Upper lobe of right lung (tissue), 1 donor: Measurements from ENCODE around the gene SFSWAP. TPM values are rescaled to one million over a fixed set of nuclear protein-coding genes. Genes with fewer than 3 reads are reported as not detected.

Source experiments
- ATAC-seq: fragments of 200-7000 bp; cut with Tn5 transposase; one replicate; pipeline ENCODE4 v1.9.1; 2020; ENCODE audit warnings: mild to moderate bottlenecking, moderate library complexity
- DNase-seq: peaks from one replicate; pipeline ENCODE4 v3.0.0-alpha.2; 2020
- H3K27ac ChIP-seq: fragments of 200-600 bp; one replicate; pipeline ENCODE4 v1.8.0; 2022
- H3K27me3 ChIP-seq: fragments of 200-600 bp; one replicate; pipeline ENCODE4 v1.8.0; 2022; ENCODE audit warnings: mild to moderate bottlenecking
- H3K36me3 ChIP-seq: fragments of 200-600 bp; one replicate; pipeline ENCODE4 v1.8.0; 2022
- H3K4me1 ChIP-seq: fragments of 200-600 bp; one replicate; pipeline ENCODE4 v1.8.0; 2022
- H3K4me3 ChIP-seq: fragments of 200-600 bp; one replicate; pipeline ENCODE4 v1.8.0; 2022; ENCODE audit warnings: mild to moderate bottlenecking
- H3K9me3 ChIP-seq: fragments of 200-600 bp; one replicate; pipeline ENCODE4 v1.8.0; 2022
- intact Hi-C: fragments of 100-400 bp; cut with DNase I; formaldehyde crosslinking; loops from one replicate; pipeline ENCODE4 v1.11.0; 2022
- total RNA-seq: library from RNA; stranded (reverse); fragmentation: NEBNext Ultra II Directional; extraction: Animal tissue kit (Norgen Biotek cat#: 25700); gene quantifications from one replicate; pipeline ENCODE4 v1.2.1, GENCODE V29; 2021
- TF ChIP-seq, protein P1 (sequence below): fragments of 200-600 bp; IDR thresholded peaks from one replicate; pipeline ENCODE4 v1.8.0; 2022; ENCODE audit warnings: antibody characterized with exemption
- donor health status: DM: no; HTN: yes; CAD: no; lungs with severe emphysema.

The SFSWAP gene
- total RNA-seq, 1 donor from 2014 or later = 51.2 TPM

DNA sequence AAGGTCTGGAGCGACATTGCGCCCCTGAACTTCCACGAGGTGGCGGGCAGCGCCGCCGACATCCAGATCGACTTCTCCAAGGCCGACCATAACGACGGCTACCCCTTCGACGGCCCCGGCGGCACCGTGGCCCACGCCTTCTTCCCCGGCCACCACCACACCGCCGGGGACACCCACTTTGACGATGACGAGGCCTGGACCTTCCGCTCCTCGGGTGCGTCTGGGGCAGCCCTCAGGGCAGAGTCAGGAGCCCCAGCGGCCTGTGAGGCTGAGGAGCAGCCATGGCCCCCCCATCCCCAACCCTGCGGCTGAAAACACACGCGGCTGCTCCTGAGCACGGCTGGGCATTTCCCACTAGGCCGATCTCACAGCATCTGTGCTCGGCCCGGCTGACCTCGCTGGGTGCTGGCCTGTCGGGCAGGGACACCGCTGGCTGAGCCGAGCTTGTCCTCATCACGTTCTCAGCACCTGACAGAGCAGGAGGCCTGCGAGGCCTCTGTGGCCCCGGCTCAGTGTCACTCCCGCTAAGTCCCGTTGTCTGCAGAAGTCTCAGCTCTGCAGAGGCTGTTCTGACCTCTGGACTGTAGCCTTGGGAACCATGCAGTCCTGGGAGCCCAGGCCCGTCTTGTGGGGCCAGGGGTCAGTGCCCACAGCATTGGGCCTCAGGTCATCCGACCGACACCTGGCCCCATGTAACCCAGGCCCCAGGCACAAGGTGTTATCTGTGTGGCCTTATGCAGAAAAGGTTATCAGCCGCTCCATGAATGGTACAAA is 129.9 kb downstream of the SFSWAP start:
- Histone ChIP-seq H3K27me3 (peaks cover 10% of the 10 kb centered on the region), H3K4me1 (no peaks in the 10 kb centered on the region), H3K9me3 (no peaks in the 10 kb centered on the region), H3K4me3 (no peak overlapping the region), H3K36me3 (no peaks in the 10 kb centered on the region), H3K27ac (no peak overlapping the region)
- intact Hi-C loops = no loop called here
- DNase-seq = no peak
- no peak for ATAC-seq
- TF ChIP-seq, protein P1, sequence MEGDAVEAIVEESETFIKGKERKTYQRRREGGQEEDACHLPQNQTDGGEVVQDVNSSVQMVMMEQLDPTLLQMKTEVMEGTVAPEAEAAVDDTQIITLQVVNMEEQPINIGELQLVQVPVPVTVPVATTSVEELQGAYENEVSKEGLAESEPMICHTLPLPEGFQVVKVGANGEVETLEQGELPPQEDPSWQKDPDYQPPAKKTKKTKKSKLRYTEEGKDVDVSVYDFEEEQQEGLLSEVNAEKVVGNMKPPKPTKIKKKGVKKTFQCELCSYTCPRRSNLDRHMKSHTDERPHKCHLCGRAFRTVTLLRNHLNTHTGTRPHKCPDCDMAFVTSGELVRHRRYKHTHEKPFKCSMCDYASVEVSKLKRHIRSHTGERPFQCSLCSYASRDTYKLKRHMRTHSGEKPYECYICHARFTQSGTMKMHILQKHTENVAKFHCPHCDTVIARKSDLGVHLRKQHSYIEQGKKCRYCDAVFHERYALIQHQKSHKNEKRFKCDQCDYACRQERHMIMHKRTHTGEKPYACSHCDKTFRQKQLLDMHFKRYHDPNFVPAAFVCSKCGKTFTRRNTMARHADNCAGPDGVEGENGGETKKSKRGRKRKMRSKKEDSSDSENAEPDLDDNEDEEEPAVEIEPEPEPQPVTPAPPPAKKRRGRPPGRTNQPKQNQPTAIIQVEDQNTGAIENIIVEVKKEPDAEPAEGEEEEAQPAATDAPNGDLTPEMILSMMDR = no peak

GRCh38 chr12:131841547-131841946 is 130.7 kb downstream of the SFSWAP start:
- DNase-seq (no peak), ATAC-seq (no peak)

DNA sequence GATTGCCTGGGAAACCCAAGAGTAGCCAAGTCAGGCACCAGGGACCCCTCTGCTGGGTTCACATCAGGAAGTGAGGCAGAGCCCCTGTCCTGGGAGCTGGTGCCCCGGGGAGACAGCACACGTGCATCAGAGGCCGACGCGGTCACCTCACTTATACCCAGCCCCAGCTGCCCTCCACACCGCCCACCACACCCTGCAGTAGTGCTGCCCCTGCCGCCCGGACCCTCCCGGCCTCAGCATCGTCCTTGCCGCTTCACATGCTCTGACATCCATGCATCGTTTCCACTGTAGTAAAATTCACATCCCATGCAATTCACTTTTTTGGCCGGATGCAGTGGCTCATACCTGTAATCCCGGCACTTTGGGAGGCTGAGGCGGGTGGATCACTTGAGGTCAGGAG is 131.3 kb downstream of the SFSWAP start:
- Histone ChIP-seq H3K9me3 (no peaks in the 10 kb centered on the region), H3K4me1 (no peaks in the 10 kb centered on the region), H3K4me3 (no peak overlapping the region), H3K27me3 (peaks cover 1% of the 10 kb centered on the region), H3K36me3 (no peaks in the 10 kb centered on the region), H3K27ac (no peak overlapping the region)
- DNase-seq = no peak
- TF ChIP-seq, protein P1 = no peak
- intact Hi-C loops = no loop called here
- ATAC-seq = no peak

More at GRCh38 chr12:131841547-131841946, 130.7 kb downstream of the SFSWAP start:
- Histone ChIP-seq H3K9me3 (no peaks in the 10 kb centered on the region), H3K36me3 (no peaks in the 10 kb centered on the region), H3K4me1 (no peaks in the 10 kb centered on the region), H3K27ac (no peak overlapping the region), H3K27me3 (peaks cover 8% of the 10 kb centered on the region), H3K4me3 (no peak overlapping the region)
- TF ChIP-seq, protein P1 = no peak
- intact Hi-C loops = no loop called here

DNA sequence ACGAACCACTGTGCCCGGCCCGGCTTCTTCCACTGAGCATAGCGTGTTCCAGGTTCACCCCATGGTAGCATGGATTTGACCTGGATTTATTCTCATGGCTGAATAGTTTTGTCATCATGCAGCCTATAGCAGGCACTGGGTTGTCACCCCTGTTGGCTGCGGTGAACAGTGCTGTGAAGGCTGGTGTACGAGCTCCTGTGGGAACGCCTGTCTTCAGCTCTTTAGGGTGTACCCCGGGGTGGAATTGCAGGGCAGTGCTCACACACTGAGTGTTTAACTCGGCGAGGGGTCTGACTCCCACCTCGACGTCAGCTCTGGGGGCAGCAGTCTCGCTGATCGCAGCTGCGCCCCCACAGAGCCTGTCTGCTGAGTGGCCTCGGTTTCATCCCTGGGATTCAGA is 132.6 kb downstream of the SFSWAP start:
- Histone ChIP-seq H3K27ac (no peak overlapping the region), H3K4me1 (no peaks in the 10 kb centered on the region), H3K4me3 (no peak overlapping the region), H3K36me3 (no peaks in the 10 kb centered on the region), H3K9me3 (no peaks in the 10 kb centered on the region), H3K27me3 (no peaks in the 10 kb centered on the region)
- TF ChIP-seq, protein P1 = no peak
- ATAC-seq = no peak
- no peak for DNase-seq
- intact Hi-C loops = no loop called here

DNA sequence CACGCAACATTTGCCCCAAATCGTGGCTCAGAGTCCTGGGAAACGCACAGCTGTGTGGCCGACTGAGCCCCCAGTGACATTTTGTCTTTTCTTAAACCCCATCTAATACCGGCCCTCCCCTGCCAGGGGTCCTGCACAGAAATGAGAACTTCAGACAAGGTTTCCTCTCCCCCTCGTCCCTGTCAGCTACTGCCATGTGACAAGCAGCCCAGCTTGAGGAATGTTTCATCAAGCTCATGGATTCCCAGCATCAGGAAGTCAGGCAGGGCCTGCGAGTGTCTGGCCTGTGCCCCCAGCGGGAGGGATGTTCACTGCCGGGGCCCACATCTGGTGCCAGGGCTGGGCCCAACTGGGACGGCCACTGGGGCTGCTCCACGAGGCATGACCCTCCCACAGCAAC is 133.2 kb downstream of the SFSWAP start:
- no peaks in the 10 kb centered on the region for H3K4me1 ChIP-seq
- H3K27me3 ChIP-seq = no peaks in the 10 kb centered on the region
- intact Hi-C loops = no loop called here
- ATAC-seq = no peak
- H3K27ac ChIP-seq = no peak overlapping the region
- H3K9me3 ChIP-seq = no peaks in the 10 kb centered on the region
- TF ChIP-seq, protein P1 = no peak
- no peak overlapping the region for H3K4me3 ChIP-seq
- no peaks in the 10 kb centered on the region for H3K36me3 ChIP-seq
- no peak for DNase-seq

GRCh38 chr12:131844656-131845055 is 133.8 kb downstream of the SFSWAP start:
- Histone ChIP-seq H3K27ac (no peak overlapping the region), H3K4me3 (no peak overlapping the region), H3K27me3 (no peaks in the 10 kb centered on the region), H3K4me1 (no peaks in the 10 kb centered on the region), H3K36me3 (no peaks in the 10 kb centered on the region), H3K9me3 (no peaks in the 10 kb centered on the region)
- intact Hi-C loops = no loop called here
- TF ChIP-seq, protein P1 = no peak
- no peak for DNase-seq
- ATAC-seq = no peak
